GM12864 (cell line): ENCODE measurements around the gene JAG1.
A peak's percentile ranks its signal among the peaks of the same experiment; 100 is the strongest.

Experiments
- DNase-seq: peaks from one replicate; pipeline ENCODE4 v3.0.0-alpha.2; 2011; ENCODE audit warnings: low read depth
- H3K4me3 ChIP-seq: 2 replicates; pipeline ENCODE4 v1.5.1; 2011; ENCODE audit warnings: mild to moderate bottlenecking, low read depth, low read length, control low read depth
- TF ChIP-seq, protein P1 (sequence below): IDR thresholded peaks from 2 replicates; pipeline ENCODE4 v1.5.1; 2011; ENCODE audit warnings: low read depth, mild to moderate bottlenecking, moderate library complexity, low read length, control low read depth, inconsistent platforms; ENCODE audit errors: missing control alignments

JAG1 gene

DNA sequence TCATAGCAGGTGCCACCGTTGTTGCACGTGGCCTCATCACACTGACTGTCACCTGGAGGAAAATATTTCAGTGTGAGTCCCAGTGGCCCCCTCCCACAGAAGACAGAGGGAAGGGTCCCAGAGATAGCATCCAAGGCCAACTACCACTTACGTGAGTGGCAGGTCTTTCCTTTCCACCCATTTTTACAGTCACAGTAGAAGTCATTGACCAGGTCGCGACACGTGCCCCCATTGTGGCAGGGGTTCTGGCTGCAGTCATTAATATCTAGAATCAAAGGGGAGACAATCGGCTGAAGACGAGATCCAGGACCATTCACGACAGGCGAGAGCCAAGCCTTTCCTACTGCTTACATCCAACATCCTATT, 28.6 kb downstream of the JAG1 start:
- no peak for DNase-seq
- H3K4me3 ChIP-seq: no peak overlapping the region
- TF ChIP-seq, protein P1, sequence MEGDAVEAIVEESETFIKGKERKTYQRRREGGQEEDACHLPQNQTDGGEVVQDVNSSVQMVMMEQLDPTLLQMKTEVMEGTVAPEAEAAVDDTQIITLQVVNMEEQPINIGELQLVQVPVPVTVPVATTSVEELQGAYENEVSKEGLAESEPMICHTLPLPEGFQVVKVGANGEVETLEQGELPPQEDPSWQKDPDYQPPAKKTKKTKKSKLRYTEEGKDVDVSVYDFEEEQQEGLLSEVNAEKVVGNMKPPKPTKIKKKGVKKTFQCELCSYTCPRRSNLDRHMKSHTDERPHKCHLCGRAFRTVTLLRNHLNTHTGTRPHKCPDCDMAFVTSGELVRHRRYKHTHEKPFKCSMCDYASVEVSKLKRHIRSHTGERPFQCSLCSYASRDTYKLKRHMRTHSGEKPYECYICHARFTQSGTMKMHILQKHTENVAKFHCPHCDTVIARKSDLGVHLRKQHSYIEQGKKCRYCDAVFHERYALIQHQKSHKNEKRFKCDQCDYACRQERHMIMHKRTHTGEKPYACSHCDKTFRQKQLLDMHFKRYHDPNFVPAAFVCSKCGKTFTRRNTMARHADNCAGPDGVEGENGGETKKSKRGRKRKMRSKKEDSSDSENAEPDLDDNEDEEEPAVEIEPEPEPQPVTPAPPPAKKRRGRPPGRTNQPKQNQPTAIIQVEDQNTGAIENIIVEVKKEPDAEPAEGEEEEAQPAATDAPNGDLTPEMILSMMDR: no peak

DNA sequence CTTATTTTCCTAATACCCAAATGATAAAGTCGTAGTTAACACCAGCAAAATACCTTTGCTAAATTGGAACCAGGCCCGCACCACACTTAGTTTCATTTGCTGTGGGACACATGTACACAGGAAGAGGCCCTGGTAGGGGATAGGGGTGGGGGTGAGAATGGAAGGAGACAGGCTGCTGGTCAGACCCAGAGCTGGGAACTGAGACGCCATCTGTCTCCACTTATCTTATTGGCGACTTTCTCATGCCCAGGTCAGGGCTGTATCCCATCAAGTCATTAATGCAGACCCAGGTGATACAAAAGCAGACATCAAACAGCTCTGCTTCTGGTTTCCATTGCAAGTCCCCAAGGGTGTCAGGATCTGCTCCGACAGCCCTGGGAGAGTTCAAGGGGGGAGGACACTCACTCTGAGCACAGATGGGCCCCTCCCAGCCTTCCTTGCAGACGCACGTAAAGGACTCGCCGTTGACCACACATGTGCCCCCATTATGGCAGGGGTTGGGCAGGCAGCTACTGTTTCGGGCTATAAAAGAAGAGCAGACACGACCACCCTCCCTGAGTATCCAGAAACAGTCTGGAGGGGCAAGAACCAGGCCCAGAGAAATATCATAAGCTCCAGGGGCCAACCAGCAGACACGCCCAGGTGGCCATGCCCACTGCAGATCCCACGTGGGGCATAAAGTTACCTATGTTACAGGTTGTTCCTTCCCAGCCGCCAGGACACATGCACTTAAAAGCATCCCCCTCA, 29.2 kb downstream of the JAG1 start:
- TF ChIP-seq, protein P1: no peak
- H3K4me3 ChIP-seq: no peak overlapping the region
- peak; percentile 31 for DNase-seq

DNA sequence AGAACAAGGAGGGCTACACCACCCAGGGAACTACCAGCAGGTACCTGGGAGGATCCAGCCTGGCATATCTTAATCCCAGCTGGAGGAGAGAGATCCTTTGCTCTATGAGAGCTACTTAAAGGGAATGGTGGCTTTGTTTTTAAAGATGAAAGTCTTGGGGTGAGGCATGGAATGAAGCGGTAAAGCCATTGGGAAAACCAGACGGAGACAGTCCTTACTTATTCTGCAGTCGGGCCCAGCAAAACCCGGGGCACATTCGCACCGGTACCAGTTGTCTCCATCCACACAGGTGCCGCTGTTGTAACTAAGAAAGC, 30.3 kb downstream of the JAG1 start:
- DNase-seq: no peak
- TF ChIP-seq, protein P1: no peak
- H3K4me3 ChIP-seq: no peak overlapping the region

DNA sequence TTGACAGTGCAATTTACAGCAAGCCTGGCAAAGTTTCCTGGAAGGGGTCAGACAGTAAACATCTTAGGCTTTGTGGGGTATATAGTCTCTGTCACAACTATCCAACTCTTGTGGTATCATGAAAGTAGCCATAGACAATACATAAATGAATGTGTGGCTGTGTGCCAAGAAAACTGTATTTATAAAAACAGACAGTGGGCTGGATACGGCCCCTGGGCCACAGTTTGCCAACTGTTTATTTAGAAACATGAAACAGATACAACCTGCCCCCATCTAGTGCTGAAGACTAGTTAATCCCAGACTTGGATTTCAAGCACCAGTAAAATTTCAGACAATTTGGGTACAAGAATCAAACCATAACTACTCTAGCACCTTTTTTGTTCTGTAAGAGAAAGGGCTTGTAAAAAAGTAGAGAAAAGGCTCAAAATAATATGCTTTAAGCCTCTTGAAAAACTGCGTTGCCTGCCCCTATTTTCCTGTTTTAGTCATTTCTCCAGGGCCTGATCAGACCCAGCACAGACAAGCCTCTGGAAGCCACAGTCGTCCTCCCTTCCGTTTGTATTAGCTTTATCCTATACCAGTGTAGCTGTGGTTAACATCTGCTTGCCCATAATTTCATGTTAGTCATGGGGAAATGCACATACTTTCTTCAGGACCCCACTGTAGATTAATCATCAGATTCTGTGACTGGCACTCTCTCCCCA, 30.8 kb downstream of the JAG1 start:
- TF ChIP-seq, protein P1: no peak
- no peak for DNase-seq
- no peak overlapping the region for H3K4me3 ChIP-seq

DNA sequence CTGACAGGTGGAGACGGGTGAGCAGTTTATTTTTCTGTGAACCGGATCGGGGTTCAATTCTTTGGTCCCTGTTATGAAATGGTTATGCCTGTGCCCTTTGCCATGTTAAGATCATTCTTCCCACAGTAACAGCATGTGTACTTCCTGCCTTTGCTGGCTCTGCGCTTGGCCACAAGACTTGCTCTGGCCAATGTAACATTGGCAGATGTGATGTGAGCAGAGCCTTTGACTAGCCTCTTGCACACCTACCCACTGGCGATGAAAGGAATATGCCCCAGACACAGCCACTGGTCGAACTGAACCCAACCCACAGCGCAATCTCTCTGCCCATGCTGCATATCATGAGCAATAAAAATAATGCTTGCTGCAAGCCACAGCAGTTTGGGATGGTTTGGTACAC, 31.9 kb downstream of the JAG1 start:
- DNase-seq: no peak
- TF ChIP-seq, protein P1: no peak
- no peak overlapping the region for H3K4me3 ChIP-seq

DNA sequence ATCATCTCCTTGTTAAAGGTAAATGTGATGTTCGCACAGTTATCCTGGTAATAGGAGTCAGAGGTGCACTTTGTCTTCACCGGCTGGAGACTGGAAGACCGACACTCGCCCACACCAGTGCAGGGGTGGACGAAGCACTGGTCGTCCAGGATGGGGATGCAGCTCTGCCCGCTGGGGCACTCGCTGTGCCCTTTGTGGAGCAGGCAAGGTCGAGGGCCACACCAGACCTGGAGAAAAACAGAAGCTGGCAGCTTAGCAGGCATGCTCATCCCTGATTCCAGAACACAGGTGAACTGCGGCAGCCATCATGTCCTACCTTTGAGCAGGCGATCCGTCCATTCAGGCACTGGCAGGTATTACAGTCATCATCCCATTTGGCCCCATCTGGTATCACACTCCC, 32.3 kb downstream of the JAG1 start:
- no peak overlapping the region for H3K4me3 ChIP-seq
- DNase-seq: no peak
- TF ChIP-seq, protein P1: no peak

DNA sequence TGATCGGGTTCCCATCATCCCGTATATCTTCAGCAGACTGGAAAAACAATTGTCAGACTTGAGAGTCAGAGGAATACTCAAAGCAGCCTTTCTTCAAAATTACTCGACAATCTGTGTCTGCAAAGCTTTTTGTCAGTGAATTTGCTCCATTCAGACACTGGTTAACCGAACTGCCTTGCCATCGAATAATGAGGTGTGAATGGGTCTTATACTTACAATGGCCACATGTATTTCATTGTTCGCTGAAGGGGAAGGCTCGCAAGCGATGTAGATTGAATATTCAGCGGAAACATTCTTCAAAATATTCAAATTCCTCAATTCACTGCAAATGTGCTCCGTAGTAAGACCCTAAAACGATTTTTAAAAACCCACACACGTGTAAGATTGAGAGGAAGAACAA, 32.9 kb downstream of the JAG1 start:
- TF ChIP-seq, protein P1: no peak
- no peak for DNase-seq
- H3K4me3 ChIP-seq: no peak overlapping the region
